CD14-positive monocyte (primary cell): ENCODE data around the gene CACHD1. TPM values are rescaled to one million over a fixed set of nuclear protein-coding genes. Genes with fewer than 3 reads are reported as not detected.

Source experiments
- DNase-seq, 3 donors: peaks; one replicate each; pipeline ENCODE4 v3.0.0-alpha.2; 2011 to 2022
- H2AFZ ChIP-seq: 2 replicates; pipeline ENCODE4 v1.6.0; 2012; ENCODE audit warnings: mild to moderate bottlenecking, low read depth, low read length, inconsistent platforms; ENCODE audit not compliant: insufficient read depth, poor library complexity, severe bottlenecking
- H3K27ac ChIP-seq, 2 donors: 1 replicate in 1 of 2; 2 replicates in 1 of 2; pipeline ENCODE4 v1.5.1; 2012 to 2013; ENCODE audit warnings: low read length in 2 of 2, control low read depth in 1 of 2, inconsistent platforms in 1 of 2, low read depth in 1 of 2, mild to moderate bottlenecking in 1 of 2
- H3K27me3 ChIP-seq, 2 donors: one replicate each; pipeline versions ENCODE4 v1.6.0 to v1.6.1; 2011 to 2013; ENCODE audit warnings: low read length in 2 of 2; ENCODE audit not compliant: control insufficient read depth in 2 of 2, insufficient read depth in 2 of 2
- H3K36me3 ChIP-seq, 2 donors: replicated peaks in 1 of 2; 1 replicate in 1 of 2; 2 replicates in 1 of 2; pipeline versions ENCODE4 v1.5.1 to v1.6.1; 2012 to 2013; ENCODE audit warnings: low read length in 2 of 2, control low read depth in 1 of 2, inconsistent platforms in 1 of 2, mild to moderate bottlenecking in 1 of 2; ENCODE audit not compliant: insufficient read depth in 2 of 2, control insufficient read depth in 1 of 2
- H3K4me1 ChIP-seq, 2 donors: 1 replicate in 1 of 2; 2 replicates in 1 of 2; pipeline versions ENCODE4 v1.5.1 to v1.6.1; 2012 to 2013; ENCODE audit warnings: low read length in 2 of 2, control low read depth in 1 of 2, inconsistent platforms in 1 of 2, mild to moderate bottlenecking in 1 of 2, moderate library complexity in 1 of 2; ENCODE audit not compliant: insufficient read depth in 2 of 2, control insufficient read depth in 1 of 2
- H3K4me2 ChIP-seq: replicated peaks from 2 replicates; pipeline ENCODE3; 2012; ENCODE audit warnings: low read length, moderate library complexity, mild to moderate bottlenecking; ENCODE audit not compliant: poor library complexity, severe bottlenecking; ENCODE audit errors: extremely low read depth
- H3K4me3 ChIP-seq, 3 experiments: fragments of 200-600 bp in 1 of 3; sonication (generic) in 1 of 3; replicated peaks in 1 of 3; 1 replicate in 2 of 3; 2 replicates in 1 of 3; pipeline ENCODE4 v1.5.1; 2011 to 2013; ENCODE audit warnings: low read length in 3 of 3, mild to moderate bottlenecking in 3 of 3, control low read depth in 2 of 3, low read depth in 2 of 3, inconsistent platforms in 1 of 3, moderate library complexity in 1 of 3
- H3K79me2 ChIP-seq: 2 replicates; pipeline ENCODE4 v1.6.0; 2012; ENCODE audit warnings: mild to moderate bottlenecking, control low read depth, inconsistent platforms, low read length, moderate library complexity; ENCODE audit not compliant: insufficient read depth
- H3K9ac ChIP-seq: 2 replicates; pipeline ENCODE4 v1.6.0; 2017; ENCODE audit warnings: low read length, mild to moderate bottlenecking; ENCODE audit not compliant: insufficient read depth, poor library complexity, severe bottlenecking
- H3K9me3 ChIP-seq, 2 donors: replicated peaks in 1 of 2; 1 replicate in 1 of 2; 2 replicates in 1 of 2; pipeline versions ENCODE4 v1.5.1 to v1.6.1; 2012 to 2013; ENCODE audit warnings: low read length in 2 of 2, control low read depth in 1 of 2; ENCODE audit not compliant: control insufficient read depth in 1 of 2, insufficient read depth in 1 of 2
- H4K20me1 ChIP-seq: 2 replicates; pipeline ENCODE4 v1.6.0; 2012; ENCODE audit warnings: mild to moderate bottlenecking, low read length, control low read depth, moderate library complexity; ENCODE audit not compliant: insufficient read depth
- H3K27ac Mint-ChIP-seq, 7 donors: one replicate each; pipeline ENCODE4 v1.8.0; 2020; ENCODE audit warnings: mild to moderate bottlenecking in 7 of 7, mixed read lengths in 7 of 7, moderate library complexity in 6 of 7, inconsistent platforms in 2 of 7
- H3K27me3 Mint-ChIP-seq, 3 donors: one replicate each; pipeline ENCODE4 v1.8.0; 2021 to 2022; ENCODE audit warnings: low read depth in 3 of 3, mild to moderate bottlenecking in 3 of 3, mixed read lengths in 3 of 3, moderate library complexity in 3 of 3, inconsistent platforms in 1 of 3
- H3K36me3 Mint-ChIP-seq, 2 donors: one replicate each; pipeline ENCODE4 v1.8.0; 2020; ENCODE audit warnings: mixed read lengths in 2 of 2, inconsistent platforms in 1 of 2, mild to moderate bottlenecking in 1 of 2
- H3K4me1 Mint-ChIP-seq: one replicate; pipeline ENCODE4 v1.8.0; 2020; ENCODE audit warnings: mild to moderate bottlenecking, mixed read lengths
- H3K4me3 Mint-ChIP-seq, 2 donors: one replicate each; pipeline ENCODE4 v1.8.0; 2020; ENCODE audit warnings: mild to moderate bottlenecking in 2 of 2, mixed read lengths in 2 of 2, moderate library complexity in 1 of 2
- H3K9me3 Mint-ChIP-seq, 7 donors: one replicate each; pipeline ENCODE4 v1.8.0; 2020 to 2022; ENCODE audit warnings: mixed read lengths in 7 of 7, mild to moderate bottlenecking in 6 of 7, moderate library complexity in 6 of 7, inconsistent platforms in 2 of 7
- WGBS: methylation state at CpG from one replicate; pipeline ENCODE4 v1.1.5; 2013; ENCODE audit warnings: missing lambda C conversion rate; ENCODE audit not compliant: insufficient coverage; 5-methylcytosine and 5-hydroxymethylcytosine counted together
- intact Hi-C, 2 donors: fragments of 100-400 bp; cut with micrococcal nuclease; formaldehyde crosslinking; loops; one replicate each; pipeline versions ENCODE4 v1.15.0 to v1.15.1; 2023
- polyA plus RNA-seq, 3 donors: library from polyadenylated mRNA; depleted of rRNA in 1 of 3; unstranded in 2 of 3; stranded (reverse) in 1 of 3; fragments of 300-500 nt in 2 of 3; fragments of >200 nt in 1 of 3; fragmentation: Illumina TruSeq in 2 of 3; gene quantifications; 1 replicate in 2 of 3; 2 replicates in 1 of 3; pipeline ENCODE4 v1.2.3, GENCODE V29; 2012 to 2021
- TF ChIP-seq, protein P1 (sequence below): fragments of 200-600 bp; IDR thresholded peaks from one replicate; pipeline ENCODE4 v1.8.0; 2022; ENCODE audit warnings: antibody characterized with exemption, mild to moderate bottlenecking

The CACHD1 gene
- polyA plus RNA-seq, 3 donors, result 0.12 TPM; not detected in 2

- TF ChIP-seq, protein P1, sequence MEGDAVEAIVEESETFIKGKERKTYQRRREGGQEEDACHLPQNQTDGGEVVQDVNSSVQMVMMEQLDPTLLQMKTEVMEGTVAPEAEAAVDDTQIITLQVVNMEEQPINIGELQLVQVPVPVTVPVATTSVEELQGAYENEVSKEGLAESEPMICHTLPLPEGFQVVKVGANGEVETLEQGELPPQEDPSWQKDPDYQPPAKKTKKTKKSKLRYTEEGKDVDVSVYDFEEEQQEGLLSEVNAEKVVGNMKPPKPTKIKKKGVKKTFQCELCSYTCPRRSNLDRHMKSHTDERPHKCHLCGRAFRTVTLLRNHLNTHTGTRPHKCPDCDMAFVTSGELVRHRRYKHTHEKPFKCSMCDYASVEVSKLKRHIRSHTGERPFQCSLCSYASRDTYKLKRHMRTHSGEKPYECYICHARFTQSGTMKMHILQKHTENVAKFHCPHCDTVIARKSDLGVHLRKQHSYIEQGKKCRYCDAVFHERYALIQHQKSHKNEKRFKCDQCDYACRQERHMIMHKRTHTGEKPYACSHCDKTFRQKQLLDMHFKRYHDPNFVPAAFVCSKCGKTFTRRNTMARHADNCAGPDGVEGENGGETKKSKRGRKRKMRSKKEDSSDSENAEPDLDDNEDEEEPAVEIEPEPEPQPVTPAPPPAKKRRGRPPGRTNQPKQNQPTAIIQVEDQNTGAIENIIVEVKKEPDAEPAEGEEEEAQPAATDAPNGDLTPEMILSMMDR, result no peak
- no peak overlapping the region for H3K4me3 ChIP-seq
- Mint-ChIP-seq H3K4me1 (peaks cover 3% of the 10 kb centered on the region), H3K36me3 (no peaks in the 10 kb centered on the region), H3K9me3 (peaks cover 0 to 1% (median 0%) of the 10 kb centered on the region in 7 donors), H3K27ac (no peak overlapping the region), H3K27me3 (no peaks in the 10 kb centered on the region), H3K4me3 (no peak overlapping the region)
- WGBS, result 92% methylated on average over 2 of the region's 3 CpGs
- no peaks in the 10 kb centered on the region for H3K79me2 ChIP-seq
- no peaks in the 10 kb centered on the region for H3K9me3 ChIP-seq
- H3K4me2 ChIP-seq, result no peak overlapping the region
- H3K9ac ChIP-seq, result no peak overlapping the region
- intact Hi-C loops, result no loop called here
- H3K27ac ChIP-seq, result no peak overlapping the region
- no peaks in the 10 kb centered on the region for H3K27me3 ChIP-seq
- H4K20me1 ChIP-seq, result no peaks in the 10 kb centered on the region
- H3K36me3 ChIP-seq, result no peaks in the 10 kb centered on the region
- DNase-seq, result no peak
- H3K4me1 ChIP-seq, result no peaks in the 10 kb centered on the region
- H2AFZ ChIP-seq, result no peak overlapping the region
Measured at GRCh38 chr1:64696879-64697278, 226.9 kb downstream of the CACHD1 start.

GRCh38 chr1:64699327-64699726 is 229.4 kb downstream of the CACHD1 start:
- Histone ChIP-seq H4K20me1 (no peaks in the 10 kb centered on the region), H2AFZ (no peak overlapping the region), H3K4me2 (no peak overlapping the region), H3K4me3 (no peak overlapping the region), H3K9me3 (no peaks in the 10 kb centered on the region), H3K36me3 (no peaks in the 10 kb centered on the region), H3K79me2 (no peaks in the 10 kb centered on the region), H3K4me1 (no peaks in the 10 kb centered on the region), H3K27ac (no peak overlapping the region), H3K27me3 (no peaks in the 10 kb centered on the region), H3K9ac (no peak overlapping the region)
- H3K36me3 Mint-ChIP-seq, result no peaks in the 10 kb centered on the region
- H3K27ac Mint-ChIP-seq, result no peak overlapping the region
- H3K27me3 Mint-ChIP-seq, result peaks cover 0 to 1% (median 0%) of the 10 kb centered on the region in 3 donors
- H3K4me1 Mint-ChIP-seq, result peaks cover 3% of the 10 kb centered on the region
- intact Hi-C loops, result no loop called here
- WGBS, result 76% methylated on average over 7 of the region's 8 CpGs
- TF ChIP-seq, protein P1, result no peak
- no peak for DNase-seq
- H3K9me3 Mint-ChIP-seq, result peaks cover 0 to 1% (median 0%) of the 10 kb centered on the region in 7 donors
- no peak overlapping the region for H3K4me3 Mint-ChIP-seq
